GM19023 (cell line): ENCODE measurements around the gene LONRF2.
A peak's percentile ranks its signal among the peaks of the same experiment; 100 is the strongest.
"Not testable (repeated sequence)": the region's sequence is repeated elsewhere in the genome, so short reads cannot be mapped to it uniquely, and the experiment has no call there.

ENCODE experiments used
- ATAC-seq: cut with Tn5 transposase; IDR thresholded peaks from one replicate; pipeline ENCODE4 v1.9.1; 2021; ENCODE audit warnings: mild to moderate bottlenecking, moderate library complexity; ENCODE audit not compliant: unreplicated experiment

LONRF2 gene

DNA sequence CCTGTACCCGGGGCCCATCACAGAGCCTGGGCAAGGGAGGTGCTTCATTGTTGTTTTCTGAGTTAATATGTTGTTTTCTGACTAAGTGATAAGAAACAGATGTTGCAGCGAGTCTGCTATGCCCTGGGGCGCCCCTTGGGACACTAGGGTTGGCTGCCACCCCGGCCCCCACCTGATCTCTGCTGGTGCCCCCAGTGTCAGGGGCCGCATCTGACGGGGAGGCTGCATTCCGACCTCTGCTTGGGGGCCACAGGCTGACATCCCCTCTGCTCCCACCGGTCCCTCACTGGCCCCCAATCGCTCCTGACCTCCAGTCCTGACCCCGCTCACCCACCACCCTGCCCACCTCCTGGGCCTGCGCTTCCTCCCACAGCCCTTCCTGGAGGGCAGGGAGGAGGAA is 65.9 kb downstream of the LONRF2 start:
- ATAC-seq: no peak

DNA sequence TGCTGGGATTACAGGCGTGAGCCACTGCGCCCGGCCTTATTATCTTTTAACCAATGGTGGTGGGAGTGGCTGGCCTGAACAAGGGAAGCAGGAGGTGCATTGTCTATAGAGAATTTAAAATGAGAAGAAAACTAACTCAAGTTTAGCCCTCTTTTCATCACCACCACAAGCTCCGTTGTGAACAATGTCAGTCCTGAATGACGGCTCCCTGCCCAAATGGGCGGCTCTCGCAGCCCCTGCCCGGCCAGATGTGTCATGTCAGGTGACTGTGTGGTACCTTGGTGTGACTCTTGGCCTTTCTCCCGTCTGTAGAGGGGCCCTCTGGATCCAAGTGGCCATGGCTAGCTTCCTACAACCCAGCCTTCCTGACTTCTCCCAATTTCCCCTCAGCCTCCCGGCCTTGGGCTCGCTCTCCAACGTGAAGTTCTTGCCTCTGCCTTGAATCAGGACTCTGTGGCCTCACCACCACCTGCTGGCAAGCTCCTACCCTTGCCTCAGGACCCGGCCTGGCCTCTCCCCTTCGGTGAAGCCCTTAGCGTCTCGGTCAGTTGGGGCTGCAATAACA is 67.6 kb downstream of the LONRF2 start:
- ATAC-seq: no peak

DNA sequence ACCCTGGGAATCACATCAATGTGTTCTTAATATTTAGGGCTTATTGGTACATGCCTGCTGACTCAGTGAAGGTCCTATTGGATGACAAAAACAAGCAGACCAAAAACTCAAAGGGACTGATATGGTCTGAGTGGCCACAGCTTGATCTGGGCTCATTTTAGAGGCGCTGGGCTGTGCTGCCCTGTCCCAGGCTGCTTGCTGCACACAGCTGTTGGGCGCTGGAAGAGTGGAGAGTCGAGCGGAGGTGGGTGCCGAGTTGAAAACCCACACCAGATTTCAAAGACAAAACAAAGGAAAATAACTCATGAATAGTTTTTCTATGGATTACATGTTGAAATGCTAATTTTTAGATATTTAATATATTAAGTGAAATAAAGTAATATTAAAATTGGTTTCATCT is 68.5 kb downstream of the LONRF2 start:
- no peak for ATAC-seq

DNA sequence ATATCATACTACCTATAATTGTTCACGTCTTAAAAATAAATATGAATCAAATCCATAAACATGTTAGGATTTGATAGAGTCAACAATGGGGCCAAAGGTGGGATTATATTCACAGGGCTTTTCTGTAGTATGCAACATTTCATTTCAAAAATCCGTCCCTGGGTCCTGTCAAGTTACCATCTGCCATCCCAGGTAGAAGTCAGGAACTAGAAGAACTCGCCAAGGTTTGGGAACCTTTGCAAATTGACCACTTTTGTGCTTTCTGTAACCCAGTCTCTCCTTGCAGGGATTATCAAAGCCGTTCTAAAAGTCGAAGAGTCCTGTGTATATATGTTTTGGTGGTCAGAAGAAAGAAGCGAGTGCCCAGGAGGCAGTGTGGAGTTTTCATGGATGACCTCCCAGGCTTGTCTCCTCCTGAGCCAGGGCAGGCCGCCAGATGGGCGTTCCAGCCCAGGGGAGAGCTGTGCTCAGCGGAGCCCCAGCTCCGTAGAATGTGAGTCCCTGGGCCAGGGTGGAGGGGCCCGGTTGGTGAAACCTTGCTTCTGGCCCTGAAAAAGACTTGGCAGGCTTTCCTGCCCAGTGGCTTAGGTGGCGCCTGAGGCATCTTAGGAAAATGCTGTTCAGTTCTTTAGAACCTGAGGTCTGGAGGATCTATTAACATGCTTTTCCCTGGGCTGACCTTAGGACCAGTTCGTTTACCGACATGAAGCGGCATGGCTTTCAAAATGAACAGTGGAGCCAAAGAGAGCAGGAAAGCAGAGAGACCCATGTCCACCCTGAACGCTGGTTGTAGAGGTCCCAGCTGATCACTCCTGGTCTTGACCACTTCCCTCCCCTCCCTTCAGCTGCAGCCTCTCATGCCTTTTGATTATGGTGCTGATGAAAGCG is 69.2 kb downstream of the LONRF2 start:
- ATAC-seq: no peak

DNA sequence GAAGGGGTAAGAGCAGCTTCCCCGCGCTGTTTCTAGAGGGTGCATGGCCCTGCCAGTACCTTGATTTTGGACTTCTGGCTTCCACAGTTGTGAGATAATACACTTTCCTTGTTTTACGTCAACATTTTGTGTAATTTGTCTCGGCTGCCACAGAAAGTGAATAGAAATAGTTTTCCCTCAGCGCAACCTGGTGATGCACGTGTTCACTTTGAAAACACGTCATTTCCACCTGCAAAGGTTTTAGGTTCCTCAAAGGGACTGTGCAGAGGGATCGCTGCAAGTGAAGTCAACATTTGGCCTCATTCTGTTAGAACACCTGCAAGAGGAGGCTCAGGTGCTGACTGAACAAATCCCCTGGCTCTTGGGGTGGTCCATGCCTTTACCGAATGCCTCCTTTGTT is 71.7 kb downstream of the LONRF2 start:
- ATAC-seq: no peak

DNA sequence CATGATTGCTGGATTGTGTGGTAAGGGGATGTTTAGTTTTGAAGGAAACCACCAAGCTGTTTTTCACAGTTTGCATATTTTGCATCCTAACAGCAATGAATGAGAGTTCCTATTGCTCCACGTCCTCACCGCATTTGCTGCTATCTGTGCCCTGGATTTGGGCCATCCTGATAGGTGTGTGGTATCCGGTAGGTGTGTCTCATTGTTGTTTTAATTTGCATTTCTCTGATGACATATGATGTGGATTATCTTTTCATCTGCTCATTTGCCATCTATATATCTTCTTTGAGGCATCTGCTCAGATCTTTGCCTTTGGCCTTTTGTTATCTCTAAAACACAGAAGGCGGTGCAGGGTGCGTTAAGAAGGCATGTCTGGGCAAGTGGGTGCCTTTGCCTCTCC is 73.3 kb downstream of the LONRF2 start:
- no peak for ATAC-seq

DNA sequence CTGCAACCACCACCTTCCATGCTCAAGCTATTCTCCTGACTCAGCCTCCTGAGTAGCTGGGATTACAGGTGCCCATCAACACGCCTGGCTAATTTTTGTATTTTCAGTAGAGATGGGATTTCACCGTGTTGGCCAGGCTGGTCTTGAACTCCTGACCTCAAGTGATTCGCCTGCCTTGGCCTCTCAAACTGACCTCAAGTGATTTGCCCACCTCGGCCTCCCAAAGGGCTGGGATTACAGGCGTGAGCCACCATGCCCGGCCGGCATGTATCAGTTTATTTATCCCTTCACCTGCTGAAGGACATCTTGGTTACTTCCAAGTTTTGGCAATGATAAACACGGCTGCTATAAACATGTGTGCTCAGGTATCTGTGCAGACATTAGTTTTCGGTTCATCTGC is 73.7 kb downstream of the LONRF2 start:
- not testable (repeated sequence) for ATAC-seq

DNA sequence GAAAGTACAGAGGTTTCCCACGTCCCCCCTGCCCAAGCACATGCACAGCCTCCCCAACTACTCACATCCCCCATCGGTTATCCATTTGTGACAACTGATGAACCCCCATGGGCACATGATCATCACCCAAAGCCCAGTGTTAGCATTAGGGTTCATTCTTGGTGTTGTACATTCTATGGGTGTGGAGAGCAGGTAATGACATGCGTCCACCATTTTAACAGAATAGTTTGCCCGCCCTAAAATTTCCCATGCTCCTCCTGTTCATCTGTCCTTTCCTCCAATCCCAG is 74.3 kb downstream of the LONRF2 start:
- ATAC-seq: peak; percentile 24

DNA sequence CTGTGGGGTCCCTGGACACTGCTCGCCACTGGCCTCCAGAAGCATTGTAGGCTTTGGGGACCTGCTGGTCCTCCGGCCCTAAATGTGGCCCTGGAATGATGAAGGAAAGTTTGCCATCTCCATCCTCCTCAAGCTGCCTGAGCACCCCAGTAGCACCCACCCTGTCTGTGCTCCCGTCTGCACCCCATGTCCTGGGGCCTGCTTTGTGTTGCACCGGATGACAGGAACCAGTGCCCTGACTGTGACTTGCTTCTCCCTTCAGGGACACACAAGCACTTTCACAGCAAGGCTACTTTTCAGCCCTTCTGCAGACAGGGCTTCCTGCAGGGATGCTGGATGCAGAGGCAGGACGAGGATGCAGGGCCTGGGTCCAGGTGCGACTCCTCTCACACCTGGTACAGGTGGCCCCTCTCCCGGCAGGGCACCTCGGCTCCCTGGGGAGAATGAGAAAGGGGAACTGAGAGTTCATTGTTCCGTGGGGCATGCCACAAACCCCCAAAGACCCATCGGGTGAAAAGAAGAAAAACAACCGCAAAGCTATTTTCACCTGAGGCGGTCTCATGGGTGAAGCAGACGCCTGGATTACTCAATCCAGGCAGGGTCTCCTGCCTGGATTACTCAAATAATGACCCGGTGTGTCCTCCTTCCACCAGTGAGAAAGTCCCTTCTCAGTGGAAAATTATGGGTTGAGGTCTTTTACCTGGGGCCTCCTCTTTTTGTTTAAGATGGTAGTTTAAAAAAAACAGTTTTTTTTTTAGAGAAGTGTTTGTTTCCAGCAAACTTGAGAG is 74.9 kb downstream of the LONRF2 start:
- peak; percentile 64 for ATAC-seq

DNA sequence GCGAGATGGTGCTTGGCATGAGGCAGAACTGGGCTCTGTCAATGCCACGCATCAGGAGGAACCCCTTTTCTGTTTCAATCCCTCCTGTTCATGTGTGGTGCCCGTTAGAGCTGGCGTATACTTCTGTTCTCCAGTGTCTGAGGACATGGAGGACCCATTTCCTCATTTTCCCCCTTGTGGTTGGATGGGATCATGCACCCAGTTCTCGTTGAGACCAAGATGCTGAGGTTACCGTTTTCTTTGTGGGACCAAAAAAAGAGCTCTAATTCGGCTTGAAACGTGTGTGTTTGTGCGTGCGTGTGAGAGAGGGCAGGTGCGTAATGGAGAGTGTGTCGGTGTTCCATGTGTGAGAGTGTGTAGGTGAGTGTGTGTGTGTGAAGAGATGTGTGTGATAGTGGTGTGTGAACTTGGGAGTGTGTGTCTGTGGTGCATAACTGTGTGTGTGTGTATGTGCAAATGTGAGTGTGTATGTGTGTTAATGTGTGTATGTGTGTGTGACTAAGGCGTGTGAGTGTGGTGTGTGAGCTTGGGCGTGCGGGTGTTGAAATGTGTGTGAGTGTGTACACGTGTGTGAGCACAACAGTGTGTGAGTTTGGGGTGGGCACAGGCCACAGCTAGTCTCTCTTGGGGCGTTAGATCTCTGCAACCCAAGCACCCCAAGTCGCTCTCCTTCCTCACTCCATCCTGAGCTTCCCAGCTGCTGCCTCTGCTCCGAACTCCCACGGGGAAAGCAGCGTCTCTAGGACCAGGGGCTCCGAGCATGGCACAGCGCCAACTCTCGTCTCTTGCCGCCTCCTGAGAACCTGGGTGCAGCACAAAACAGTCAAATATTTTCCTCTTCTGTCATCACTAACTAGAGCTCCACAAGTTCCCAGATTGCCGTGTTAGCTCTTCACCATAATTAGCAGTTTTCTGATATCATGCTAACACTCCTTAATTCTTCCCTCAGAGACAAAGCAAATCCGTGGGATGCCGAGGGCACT is 75.8 kb downstream of the LONRF2 start:
- no peak for ATAC-seq

DNA sequence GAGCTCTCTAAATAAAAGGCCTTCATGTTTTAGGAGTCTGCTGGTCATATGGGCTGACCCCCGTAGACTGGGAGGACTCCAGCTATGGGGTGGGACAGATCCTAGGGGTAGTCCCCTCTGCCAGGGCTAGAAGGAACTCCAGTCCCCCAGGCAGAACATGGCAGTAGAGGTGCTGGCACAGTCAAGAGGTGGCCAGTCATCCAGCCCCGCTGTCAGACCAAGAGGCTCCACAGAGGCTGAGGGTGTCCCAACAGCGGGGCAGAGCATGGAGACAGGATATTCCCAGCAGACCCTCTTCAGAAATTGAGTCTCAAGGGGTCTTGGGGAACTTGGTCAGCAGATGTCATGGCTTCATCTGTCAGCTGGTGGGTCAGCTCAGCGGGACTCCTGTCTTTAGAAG is 76.6 kb downstream of the LONRF2 start:
- ATAC-seq: no peak

DNA sequence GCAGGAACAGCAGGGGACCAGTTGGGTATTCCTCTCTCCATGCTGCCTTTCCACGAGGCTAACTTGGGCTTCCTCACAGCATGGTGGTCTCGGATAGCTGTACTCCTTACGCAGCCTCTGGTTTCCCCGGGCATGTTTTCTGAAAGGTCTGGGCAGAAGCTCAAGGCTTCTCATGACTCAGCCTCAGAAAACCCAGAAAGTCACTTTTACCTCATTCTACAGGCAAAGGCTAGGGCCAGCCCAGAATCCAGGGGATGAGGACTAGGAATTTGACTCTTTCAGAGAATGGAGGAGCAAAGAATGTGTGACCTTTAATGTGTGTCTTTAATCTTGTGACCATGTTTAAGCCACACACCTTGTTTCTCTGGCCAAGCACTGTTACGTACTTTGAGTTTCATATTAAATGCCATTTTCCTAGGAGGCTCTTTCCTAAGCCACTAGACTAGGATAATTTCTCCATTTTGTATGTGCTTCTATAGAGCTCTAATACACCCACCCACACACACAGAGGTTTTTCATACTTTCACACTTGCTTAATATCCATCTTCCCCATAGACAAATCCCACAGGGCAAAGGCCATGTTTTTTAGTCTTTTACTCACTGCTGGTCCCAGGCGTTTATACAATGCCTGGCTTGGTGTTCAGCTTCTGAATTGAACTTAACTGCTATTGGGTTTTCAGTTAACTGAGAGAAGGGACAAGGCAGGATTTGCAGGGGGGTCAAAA is 77.3 kb downstream of the LONRF2 start:
- ATAC-seq: no peak

DNA sequence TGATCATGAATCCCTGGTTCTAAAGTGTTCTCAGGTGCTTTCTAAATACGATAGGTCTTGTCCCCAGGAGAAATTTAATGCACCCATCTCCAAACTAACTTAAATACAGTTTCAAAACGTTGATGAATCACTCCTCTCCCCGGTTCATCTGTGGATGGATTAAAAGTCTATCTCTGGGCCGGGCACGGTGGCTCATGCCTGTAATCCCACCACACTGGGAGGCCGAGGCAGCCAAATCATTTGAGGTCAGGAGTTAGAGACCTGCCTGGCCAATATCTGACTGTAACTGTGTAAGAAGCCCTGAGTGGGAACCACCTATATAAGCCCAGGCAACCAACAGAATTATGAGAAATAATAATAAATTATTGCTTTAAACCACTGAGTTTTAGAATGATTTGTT is 78.7 kb downstream of the LONRF2 start:
- no peak for ATAC-seq

DNA sequence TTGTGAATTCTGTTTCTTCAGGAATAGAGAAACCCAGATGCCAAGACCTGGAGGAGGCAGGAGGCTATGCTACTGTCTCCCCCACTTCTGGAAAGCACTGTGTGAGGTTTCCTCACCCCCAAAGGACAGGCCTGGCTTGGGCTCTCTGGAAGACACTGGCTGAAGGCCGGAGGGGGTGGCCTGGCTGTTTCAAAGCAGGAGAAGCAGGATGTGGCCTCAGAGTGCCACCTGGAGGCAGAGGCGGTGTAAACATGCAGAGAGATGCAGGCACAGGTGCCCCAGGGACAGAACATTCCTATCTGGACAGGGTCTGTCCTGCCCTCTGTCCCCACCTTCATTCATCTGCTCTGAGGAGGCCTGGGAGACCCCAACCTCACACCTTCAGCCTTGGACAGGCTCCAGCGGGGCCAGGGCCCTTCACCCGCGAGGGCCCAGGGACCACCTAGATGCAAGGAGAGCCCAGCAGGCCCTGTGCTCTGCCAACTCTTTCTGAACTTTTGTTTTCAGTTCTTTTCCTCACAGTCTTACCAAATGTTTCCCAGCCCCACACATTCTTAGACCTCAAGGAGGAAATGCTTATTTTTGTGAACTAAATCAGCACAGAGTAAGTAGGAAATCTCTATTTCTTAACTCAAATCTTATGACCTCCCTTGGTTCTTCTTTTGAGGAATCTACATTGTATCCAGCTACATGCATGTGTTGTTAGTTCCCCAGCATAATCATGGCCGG is 79.2 kb downstream of the LONRF2 start:
- ATAC-seq: no peak

DNA sequence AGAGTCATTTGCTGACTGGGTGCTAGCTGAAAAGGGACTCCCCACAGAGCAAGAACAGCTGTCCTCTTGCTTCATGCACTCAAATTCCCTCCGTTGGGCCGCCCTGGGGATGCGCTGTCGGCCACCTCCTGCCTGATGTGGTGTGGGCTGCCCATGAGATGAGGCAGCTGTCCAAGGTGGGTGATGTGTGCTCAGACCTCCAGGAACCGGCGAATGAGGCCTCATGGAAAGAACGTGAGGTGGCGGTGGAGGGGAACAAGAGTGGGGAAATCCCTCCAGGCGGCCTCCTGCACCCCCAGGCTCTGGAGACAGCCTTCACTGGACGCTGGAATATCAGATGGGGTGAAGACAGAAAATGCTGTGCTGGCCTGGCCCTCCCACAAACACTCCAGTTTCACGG is 79.8 kb downstream of the LONRF2 start:
- no peak for ATAC-seq

DNA sequence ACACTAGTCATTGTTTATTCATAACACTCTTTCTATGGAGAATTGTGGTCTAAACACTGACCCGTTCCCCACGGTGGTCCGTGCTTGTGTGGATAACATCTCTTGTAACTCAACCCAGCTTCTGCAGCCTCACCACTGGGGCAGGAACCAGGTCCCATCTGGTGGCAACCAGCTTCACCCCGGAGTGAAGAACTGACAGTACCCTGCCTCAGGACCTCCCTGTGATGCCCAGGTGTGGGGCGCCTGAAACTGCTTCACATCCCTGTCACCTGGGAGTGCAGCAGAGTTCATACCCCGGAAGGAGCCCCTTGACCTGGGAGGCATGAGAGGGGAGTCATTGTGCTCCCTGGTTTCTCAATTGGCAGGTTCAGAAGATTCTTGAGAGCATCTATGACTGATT is 81.1 kb downstream of the LONRF2 start:
- ATAC-seq: no peak

DNA sequence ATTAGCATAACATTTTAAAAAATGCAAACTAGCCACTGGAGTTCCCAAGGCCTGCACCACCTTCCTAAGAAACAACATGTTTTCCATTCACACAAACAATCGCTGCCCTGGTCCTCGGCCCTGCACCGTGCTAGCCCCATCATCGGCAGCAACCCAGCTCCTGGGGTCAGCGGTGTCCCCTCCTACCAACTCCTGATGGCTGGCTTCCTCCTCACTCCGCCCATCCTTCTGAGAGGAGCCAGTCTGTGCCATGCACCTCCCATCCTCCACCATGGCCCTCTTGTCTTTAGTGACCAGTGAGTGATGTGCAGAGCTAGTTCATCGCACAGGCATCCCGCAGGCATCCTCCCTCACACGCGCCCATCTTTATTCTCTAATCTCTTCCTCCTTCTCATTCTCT is 81.9 kb downstream of the LONRF2 start:
- no peak for ATAC-seq

DNA sequence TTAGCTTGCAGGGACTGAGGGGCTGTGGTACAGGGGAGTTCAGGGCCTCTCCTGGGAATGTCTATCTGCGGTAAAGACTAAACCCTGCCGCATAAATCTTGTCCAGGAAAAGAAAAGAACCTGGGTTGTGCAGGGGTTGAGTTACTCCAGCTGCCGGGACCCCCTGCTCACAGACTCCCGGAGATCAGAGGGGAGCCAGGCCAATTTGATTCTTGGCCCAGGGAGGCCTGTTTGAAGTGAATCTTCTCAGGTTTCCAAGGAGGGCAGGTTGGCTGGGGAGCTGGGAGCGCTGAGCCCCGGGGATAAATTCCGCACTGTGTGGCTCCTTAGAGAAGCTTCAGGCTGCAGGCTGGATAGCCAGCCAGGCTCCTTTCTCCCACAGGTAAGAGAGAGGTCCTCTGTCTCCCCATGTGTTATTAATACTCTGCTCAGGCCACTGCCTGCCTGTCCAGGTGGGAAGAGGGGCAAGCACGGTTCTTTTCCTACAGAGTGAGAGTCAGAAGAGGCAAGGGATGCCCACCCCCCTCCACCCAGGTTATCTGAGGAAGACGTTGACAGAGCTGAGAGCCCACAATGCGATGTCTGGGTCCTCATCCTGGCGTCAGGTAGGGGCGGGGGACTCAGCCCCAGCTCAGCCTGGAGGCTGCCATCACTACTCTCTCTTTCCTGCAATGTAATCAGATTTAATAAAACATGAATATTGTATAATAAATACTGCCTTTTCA is 82.7 kb downstream of the LONRF2 start:
- ATAC-seq: no peak

DNA sequence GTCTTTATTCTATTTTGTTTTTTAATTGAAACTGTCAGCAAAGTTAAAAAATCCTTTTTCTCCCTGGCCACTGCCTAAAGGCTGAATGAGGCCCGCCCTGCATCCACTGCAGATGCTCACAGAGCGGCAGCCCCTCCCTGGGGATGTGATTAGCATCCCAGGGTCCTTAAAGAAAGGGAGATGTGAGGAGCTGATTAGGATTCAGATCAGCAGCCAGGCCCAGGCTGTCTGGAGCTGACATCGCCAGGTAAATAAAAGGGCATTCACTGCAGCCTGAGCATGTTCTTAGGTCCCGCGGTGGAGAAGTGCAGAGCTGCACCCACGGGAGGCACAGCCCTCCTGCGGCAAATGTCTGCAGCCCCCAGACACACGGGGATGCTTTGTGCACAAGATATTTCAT is 83.8 kb downstream of the LONRF2 start:
- ATAC-seq: no peak
